NCI-H748 treated with DMSO at 0.1 percent for 48 hours (cell line): ENCODE measurements around the gene SDF4.

ENCODE experiments used
- DNase-seq: peaks from one replicate; lab custom pipeline; 2025; lab: John Stamatoyannopoulos, UW

SDF4 gene, protein sequence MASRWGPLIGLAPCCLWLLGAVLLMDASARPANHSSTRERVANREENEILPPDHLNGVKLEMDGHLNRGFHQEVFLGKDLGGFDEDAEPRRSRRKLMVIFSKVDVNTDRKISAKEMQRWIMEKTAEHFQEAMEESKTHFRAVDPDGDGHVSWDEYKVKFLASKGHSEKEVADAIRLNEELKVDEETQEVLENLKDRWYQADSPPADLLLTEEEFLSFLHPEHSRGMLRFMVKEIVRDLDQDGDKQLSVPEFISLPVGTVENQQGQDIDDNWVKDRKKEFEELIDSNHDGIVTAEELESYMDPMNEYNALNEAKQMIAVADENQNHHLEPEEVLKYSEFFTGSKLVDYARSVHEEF

DNA sequence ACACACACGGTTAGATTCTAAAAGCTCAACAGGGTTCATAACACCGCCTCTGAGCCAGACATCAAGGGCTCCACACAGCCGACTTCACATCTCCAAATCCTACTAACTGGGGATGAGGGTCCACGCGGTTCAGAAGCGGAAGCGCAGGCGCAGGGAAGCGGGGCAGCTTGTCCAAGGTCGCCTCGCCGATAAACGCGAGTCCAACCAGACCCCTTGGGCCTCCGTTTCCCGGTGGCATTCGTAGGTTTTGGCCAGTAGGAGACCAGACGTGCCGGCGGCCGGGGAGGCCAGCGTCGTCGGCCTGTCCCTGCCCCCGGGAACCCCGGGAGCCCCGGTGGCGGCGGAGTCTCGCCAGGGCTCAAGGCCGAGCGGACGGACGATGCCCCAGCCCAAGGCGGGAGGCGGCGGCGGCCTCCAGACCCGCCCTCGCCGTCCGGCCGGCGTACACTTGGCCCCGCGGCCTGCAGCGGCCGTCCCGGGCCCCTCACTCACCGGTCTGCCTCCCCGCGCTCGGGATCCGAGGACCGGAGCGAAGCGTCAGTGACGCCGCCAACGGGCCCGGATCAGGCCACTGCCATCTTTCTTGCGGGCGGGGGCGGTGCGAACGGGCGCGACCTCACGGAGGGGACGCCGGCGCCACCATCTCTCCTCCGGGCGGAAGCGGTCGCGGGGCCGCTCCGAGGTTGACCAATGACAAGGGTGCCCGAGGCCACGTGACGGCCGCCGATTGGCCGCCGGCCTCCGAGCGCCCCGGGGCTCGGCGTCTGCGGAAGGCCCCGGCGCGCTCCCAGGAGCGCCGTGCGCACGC, at the start of gene SDF4:
SDF4 (minus strand) TSS at position 602 of the 808 bp plus-strand sequence. CDS start 3,229 bp downstream, outside the sequence.
- peak; percentile 79 for DNase-seq

- no peak for DNase-seq
These were observed 49.1 kb upstream of the SDF4 start for GRCh38 chr1:1280782-1281481.

DNA sequence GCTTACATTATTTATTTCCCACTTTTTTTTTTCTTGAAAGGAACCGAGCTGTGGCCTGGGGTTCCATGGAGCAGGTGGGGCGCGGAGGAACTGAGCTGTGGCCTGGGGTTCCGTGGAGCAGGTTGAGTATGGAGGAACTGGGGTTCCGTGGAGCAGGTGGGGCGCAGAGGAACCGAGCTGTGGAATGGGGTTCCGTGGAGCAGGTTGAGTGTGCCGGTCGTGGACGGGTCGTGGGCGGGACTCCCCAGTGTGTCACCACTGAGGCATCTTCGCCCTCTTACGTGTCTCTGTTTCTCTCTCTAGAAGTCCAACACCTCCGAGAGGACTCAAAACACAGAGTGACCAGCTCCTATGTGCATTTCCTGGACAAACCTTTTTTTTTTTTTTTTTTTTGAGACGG, 47.2 kb upstream of the SDF4 start:
- no peak for DNase-seq

- no peak for DNase-seq
These were observed 46.8 kb upstream of the SDF4 start for GRCh38 chr1:1278620-1279019.

DNA sequence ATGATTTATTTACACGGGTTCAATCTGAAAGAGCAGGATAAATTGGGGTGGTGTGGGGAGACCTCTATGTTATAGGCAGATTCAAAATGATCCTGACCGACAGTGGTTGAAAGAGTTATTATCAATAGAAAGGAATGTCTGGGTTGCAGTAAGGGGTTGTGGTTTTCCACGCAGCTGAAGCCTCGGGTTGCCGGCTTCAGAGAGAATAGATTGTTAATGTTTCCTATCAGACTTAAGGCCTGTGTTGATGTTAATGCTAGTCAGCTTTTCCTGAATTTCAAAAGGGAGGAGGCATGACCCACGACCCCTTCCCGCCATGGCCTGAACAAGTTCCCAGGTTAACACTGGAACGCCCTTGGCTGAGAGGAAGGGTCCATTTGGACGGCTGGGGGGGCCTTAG, 44.0 kb upstream of the SDF4 start:
- DNase-seq, result no peak

- no peak for DNase-seq
These were observed 43.2 kb upstream of the SDF4 start for GRCh38 chr1:1274931-1275431.

DNA sequence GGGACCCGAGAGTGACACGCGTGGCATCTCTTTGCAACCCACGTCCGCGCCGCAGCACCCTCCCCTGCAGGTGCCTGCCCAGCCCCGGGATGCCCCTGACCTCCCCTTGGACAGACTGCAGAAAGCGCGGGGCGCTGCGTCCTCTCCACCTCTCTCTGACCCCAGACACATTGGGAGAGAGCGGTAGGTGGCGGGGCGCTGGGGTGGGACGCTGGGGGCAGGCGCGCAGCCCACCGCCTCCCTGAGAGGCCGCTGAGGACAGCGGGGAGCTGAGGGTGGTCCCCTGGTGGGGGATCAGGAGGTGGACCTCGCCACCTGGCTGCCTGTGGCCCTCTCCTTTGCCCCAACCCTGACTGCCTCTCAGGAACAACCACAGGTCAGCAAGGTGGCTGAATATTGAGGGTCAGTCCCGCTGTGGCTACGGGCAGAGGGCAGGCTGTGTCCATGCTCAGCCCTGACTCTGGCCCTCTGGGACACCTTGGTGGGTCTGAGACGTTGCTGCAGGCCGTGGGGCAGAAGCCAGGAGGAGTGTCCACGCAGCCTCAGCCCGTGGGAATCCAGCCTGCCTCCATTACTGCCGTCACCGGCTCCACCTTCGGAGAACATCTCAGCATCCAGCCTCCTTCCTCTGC, 42.6 kb upstream of the SDF4 start:
- no peak for DNase-seq

GRCh38 chr1:1273512-1274298, 41.9 kb upstream of the SDF4 start, which contains the start of gene UBE2J2:
Gene UBE2J2, minus strand, starts transcription at chr1:1273854. Its CDS starts 5,862 bp downstream, at chr1:1267992.
- DNase-seq, result peak; percentile 50

DNA sequence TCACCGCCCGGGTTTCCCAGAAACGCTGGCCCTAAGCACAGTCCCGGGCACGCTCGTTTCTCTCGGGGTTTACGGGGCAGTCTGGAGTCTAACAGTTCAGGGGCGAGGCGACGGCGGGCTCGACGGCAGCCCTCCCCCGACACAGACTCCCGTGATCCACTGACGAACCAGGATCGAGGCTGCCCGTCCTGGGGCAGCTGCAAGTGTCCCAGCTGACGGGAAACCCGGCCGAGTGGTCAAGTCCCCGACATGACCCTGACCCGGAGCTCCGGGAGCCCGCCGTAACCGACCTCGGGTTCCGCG, 41.4 kb upstream of the SDF4 start:
- DNase-seq, result no peak

- DNase-seq, result no peak
These were observed 40.8 kb upstream of the SDF4 start for GRCh38 chr1:1272341-1273208.

DNA sequence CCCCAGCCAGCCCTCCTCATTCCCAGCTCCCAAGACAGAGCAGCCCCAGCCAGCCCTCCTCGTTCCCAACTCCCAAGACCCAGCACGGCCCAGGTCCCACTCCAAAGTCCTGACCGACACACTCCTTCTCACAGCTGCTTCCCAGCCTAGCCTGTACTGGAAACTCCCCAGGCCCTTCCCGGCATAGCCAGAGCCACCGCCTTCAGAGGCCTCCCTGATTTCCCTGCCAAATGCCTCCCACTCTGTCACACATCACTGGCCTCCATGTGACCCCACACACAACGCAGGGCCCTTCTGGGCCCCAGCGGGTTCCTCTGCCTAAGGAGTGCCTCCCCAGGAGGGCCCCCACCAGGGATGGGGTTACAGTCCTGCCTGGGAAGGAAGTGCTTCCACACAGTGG, 39.0 kb upstream of the SDF4 start:
- no peak for DNase-seq

DNA sequence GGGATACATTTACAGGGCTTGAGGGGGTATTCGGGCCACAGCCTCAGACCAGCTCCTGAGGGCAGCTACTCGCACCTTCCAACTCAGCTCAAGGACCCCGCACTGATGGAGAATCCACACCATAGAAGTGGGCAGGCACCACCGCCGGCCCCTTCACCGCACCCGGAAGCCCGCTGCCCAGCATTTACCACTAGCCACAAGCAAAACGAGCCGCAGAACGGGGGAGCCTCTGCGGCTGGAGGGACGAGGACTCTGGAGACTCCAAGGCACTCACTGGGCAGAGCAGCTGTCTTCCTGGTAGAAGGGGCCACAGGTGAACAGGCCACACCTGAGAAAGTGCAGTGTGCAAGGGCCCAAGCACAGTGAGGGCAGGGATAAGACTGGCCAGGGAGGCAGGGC, 36.5 kb upstream of the SDF4 start:
- no peak for DNase-seq

GRCh38 chr1:1267488-1268283, 35.9 kb upstream of the SDF4 start:
- no peak for DNase-seq

- no peak for DNase-seq
These were observed 33.1 kb upstream of the SDF4 start for GRCh38 chr1:1264868-1265272.

DNA sequence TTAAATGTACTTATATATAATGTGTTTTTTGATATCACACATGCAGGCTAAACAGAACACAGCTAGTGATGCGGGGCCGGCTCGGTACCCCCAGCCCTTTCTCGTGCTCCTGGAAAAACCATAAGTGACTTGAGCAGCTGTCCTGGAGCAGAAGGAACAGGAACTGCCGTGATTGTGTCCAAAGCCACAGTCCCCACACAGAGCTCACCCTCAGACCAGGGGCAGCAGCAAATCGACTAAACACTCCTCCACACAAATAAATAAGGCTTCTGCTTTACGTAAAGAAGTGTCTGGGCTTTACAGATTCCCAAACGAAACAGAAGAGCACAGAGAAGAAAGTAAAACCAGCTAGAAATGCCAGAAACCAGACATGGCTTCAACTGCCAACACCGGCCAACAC, 32.2 kb upstream of the SDF4 start:
- no peak for DNase-seq

GRCh38 chr1:1262758-1263157, 31.0 kb upstream of the SDF4 start:
- DNase-seq, result no peak

- no peak for DNase-seq
These were observed 30.3 kb upstream of the SDF4 start for GRCh38 chr1:1262071-1262470.

- no peak for DNase-seq
These were observed 29.2 kb upstream of the SDF4 start for GRCh38 chr1:1260843-1261560.
